GM21360 (cell line): ENCODE results near the gene FYB1.
A peak's percentile ranks its signal among the peaks of the same experiment; 100 is the strongest.

ENCODE experiments used
- ATAC-seq: cut with Tn5 transposase; IDR thresholded peaks from one replicate; pipeline ENCODE4 v1.9.1; 2021; ENCODE audit warnings: mild to moderate bottlenecking, moderate library complexity; ENCODE audit not compliant: unreplicated experiment

The FYB1 gene

GRCh38 chr5:39099831-39100230 is 119.5 kb downstream of the FYB1 start:
- ATAC-seq = no peak

GRCh38 chr5:39093352-39093751 is 126.0 kb downstream of the FYB1 start:
- no peak for ATAC-seq

GRCh38 chr5:39092581-39093351 is 126.6 kb downstream of the FYB1 start:
- no peak for ATAC-seq

GRCh38 chr5:39091940-39092580 is 127.3 kb downstream of the FYB1 start:
- no peak for ATAC-seq

GRCh38 chr5:39083968-39084367 is 135.4 kb downstream of the FYB1 start:
- ATAC-seq = no peak

- no peak for ATAC-seq
Measured at GRCh38 chr5:39082995-39083394, 136.4 kb downstream of the FYB1 start.

GRCh38 chr5:39080597-39081204 is 138.7 kb downstream of the FYB1 start:
- ATAC-seq = peak; percentile 40

GRCh38 chr5:39080168-39080567 is 139.2 kb downstream of the FYB1 start:
- no peak for ATAC-seq

- no peak for ATAC-seq
Measured at GRCh38 chr5:39079147-39079546, 140.2 kb downstream of the FYB1 start.

GRCh38 chr5:39076757-39077728 is 142.3 kb downstream of the FYB1 start:
- ATAC-seq = peak; percentile 20

- no peak for ATAC-seq
Measured at GRCh38 chr5:39076101-39076756, 143.1 kb downstream of the FYB1 start.

- ATAC-seq = peak; percentile 73
Measured at GRCh38 chr5:39074017-39074814, 145.1 kb downstream of the FYB1 start, which contains the start of gene RICTOR. TSS of gene RICTOR (minus strand) at chr5:39074399. CDS start at chr5:39074377, 22 bp downstream.

GRCh38 chr5:39073767-39074016 is 145.7 kb downstream of the FYB1 start:
- ATAC-seq = peak; percentile 28

- peak; percentile 29 for ATAC-seq
Measured at GRCh38 chr5:39072925-39073766, 146.2 kb downstream of the FYB1 start.

GRCh38 chr5:39068099-39068498 is 151.3 kb downstream of the FYB1 start:
- ATAC-seq = no peak

GRCh38 chr5:39064450-39064849 is 154.9 kb downstream of the FYB1 start:
- no peak for ATAC-seq

- ATAC-seq = no peak
Measured at GRCh38 chr5:39063037-39063436, 156.3 kb downstream of the FYB1 start.

GRCh38 chr5:39062530-39062929 is 156.8 kb downstream of the FYB1 start:
- ATAC-seq = no peak

- ATAC-seq = no peak
Measured at GRCh38 chr5:39062104-39062503, 157.3 kb downstream of the FYB1 start.
